GM12865 (cell line): ENCODE data around the gene CIB1.

Experiments used
- DNase-seq: peaks from one replicate; pipeline ENCODE4 v3.0.0; 2010; ENCODE audit warnings: low read depth
- H3K4me3 ChIP-seq: 2 replicates; pipeline ENCODE4 v1.5.1; 2011; ENCODE audit warnings: mild to moderate bottlenecking, low read depth, low read length, control low read depth
- CTCF ChIP-seq: IDR thresholded peaks from 2 replicates; pipeline ENCODE4 v1.5.1; 2011; ENCODE audit warnings: low read length, control low read depth, low read depth, inconsistent platforms; ENCODE audit not compliant: insufficient read depth; ENCODE audit errors: missing control alignments

Gene CIB1

GRCh38 chr15:90230071-90230494, 3.7 kb downstream of the CIB1 start:
- no peak for TF ChIP-seq CTCF
- no peak for DNase-seq
- no peak overlapping the region for H3K4me3 ChIP-seq

GRCh38 chr15:90228960-90229359, 4.8 kb downstream of the CIB1 start:
- no peak for DNase-seq
- no peak overlapping the region for H3K4me3 ChIP-seq
- TF ChIP-seq CTCF = no peak

DNA sequence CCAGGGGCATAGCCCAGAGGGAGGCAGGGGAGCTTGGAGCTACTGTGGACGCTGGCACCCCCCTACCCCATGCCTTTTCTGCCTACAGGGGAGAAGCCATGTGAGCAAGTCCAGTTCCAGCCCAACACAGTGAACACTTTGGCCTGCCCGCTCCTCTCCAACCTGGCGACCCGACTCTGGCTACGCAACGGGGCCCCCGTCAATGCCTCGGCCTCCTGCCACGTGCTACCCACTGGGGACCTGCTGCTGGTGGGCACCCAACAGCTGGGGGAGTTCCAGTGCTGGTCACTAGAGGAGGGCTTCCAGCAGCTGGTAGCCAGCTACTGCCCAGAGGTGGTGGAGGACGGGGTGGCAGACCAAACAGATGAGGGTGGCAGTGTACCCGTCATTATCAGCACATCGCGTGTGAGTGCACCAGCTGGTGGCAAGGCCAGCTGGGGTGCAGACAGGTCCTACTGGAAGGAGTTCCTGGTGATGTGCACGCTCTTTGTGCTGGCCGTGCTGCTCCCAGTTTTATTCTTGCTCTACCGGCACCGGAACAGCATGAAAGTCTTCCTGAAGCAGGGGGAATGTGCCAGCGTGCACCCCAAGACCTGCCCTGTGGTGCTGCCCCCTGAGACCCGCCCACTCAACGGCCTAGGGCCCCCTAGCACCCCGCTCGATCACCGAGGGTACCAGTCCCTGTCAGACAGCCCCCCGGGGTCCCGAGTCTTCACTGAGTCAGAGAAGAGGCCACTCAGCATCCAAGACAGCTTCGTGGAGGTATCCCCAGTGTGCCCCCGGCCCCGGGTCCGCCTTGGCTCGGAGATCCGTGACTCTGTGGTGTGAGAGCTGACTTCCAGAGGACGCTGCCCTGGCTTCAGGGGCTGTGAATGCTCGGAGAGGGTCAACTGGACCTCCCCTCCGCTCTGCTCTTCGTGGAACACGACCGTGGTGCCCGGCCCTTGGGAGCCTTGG, 5.6 kb downstream of the CIB1 start:
- no peak for TF ChIP-seq CTCF
- DNase-seq = no peak
- no peak overlapping the region for H3K4me3 ChIP-seq

GRCh38 chr15:90227336-90227735, 6.4 kb downstream of the CIB1 start:
- no peak for TF ChIP-seq CTCF
- DNase-seq = no peak

DNA sequence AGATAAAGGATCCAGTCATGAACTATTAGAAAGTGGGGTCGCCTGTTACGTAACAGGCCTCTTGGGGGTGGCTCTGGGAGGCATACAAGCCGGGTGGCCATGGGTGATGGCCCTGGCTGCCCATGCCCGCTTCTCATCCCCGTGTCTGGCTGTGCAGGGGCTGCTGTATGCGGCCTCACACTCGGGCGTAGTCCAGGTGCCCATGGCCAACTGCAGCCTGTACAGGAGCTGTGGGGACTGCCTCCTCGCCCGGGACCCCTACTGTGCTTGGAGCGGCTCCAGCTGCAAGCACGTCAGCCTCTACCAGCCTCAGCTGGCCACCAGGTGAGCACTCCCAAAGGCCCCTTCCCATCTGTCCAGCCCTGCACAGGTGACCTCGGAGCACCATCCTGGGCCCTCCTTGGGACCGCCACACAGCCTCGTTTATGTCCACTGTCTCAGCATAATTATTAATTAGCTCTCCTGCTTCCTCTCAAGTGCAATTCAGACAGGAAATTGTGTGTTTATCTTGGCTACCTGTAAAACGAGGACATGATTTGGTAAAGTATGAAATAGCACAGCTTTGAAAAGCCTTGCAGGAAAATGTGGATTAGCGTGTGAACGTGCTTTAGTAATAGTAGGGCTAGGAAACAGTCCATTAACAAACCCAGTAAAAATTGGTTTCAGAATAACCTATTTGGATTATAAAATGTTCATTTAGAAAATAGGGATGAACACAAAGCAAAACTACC, 8.1 kb downstream of the CIB1 start:
- no peak for DNase-seq
- no peak overlapping the region for H3K4me3 ChIP-seq
- TF ChIP-seq CTCF = no peak

More at GRCh38 chr15:90227336-90227735, 6.4 kb downstream of the CIB1 start:
- no peak overlapping the region for H3K4me3 ChIP-seq

DNA sequence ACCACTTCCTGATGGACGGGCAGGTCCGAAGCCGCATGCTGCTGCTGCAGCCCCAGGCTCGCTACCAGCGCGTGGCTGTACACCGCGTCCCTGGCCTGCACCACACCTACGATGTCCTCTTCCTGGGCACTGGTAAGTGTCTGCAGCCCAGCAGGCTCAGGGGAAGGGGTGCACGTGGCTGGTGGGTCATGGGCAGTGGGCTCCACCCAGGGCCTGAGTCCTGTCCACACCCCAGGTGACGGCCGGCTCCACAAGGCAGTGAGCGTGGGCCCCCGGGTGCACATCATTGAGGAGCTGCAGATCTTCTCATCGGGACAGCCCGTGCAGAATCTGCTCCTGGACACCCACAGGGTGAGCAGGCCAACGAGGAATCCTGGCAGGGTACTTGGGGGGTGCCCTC, 8.7 kb downstream of the CIB1 start:
- DNase-seq = no peak
- no peak for TF ChIP-seq CTCF
- no peak overlapping the region for H3K4me3 ChIP-seq
